Keratinocyte (primary cell): Measurements from ENCODE around the gene EVX2.

Experiments used
- EZH2 ChIP-seq: IDR thresholded peaks from one replicate; pipeline ENCODE4 v1.6.1; 2012; ENCODE audit warnings: inconsistent platforms, mild to moderate bottlenecking, low read length, moderate library complexity
- TF ChIP-seq, protein P1 (sequence below), 3 experiments: IDR thresholded peaks in 1 of 3; conservative IDR thresholded peaks in 1 of 3; optimal IDR thresholded peaks in 1 of 3; 2 replicates in 2 of 3; 3 replicates in 1 of 3; pipeline versions ENCODE3 to v1.5.1; 2011; ENCODE audit warnings: low read length in 3 of 3, mild to moderate bottlenecking in 3 of 3, moderate library complexity in 2 of 3, control low read depth in 1 of 3, inconsistent platforms in 1 of 3; ENCODE audit not compliant: insufficient read depth in 2 of 3; ENCODE audit errors: extremely low read depth in 1 of 3

DNA sequence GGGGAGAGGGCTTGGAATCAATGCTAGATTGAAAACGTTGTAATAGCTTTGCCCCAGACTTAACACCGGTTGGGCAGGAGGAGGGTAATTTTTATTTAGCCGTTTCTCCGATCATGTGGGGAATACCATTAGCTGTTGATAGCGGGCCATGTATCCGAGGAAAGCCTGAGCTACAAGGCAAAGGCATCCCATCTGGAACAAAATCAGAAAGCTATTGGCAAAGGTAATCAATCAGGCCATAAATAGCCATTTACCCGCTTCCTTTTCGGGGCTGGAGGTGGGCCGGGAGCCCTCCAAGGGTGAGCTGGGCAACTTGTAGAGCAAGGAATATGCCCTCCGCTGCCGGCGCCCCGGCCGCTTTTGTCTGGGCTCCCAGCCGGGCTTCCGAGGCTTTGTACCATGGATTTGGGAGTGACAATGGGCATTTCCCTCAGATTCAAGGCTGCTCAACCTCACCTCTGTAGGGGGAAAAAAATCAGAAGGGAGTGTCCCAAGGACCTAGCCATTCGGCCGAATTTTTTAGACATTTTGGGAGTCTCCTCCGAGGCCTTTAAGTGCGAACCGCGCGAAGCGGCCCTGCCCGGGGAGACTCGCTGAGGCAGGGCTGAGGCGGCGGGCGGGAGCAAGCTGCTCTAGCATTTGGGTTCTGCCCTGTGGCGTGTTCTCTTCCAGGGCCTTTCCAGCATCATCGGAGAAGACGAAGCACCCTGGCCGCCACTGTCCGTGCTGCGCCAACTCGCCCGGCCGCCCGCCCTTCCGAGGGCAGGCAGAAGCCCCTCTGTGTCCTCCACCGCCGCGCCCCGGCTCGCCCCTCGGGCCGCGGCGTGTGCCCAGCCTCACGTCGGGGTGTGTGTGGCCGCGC lies 37.7 kb upstream of the EVX2 start:
- TF ChIP-seq, protein P1, sequence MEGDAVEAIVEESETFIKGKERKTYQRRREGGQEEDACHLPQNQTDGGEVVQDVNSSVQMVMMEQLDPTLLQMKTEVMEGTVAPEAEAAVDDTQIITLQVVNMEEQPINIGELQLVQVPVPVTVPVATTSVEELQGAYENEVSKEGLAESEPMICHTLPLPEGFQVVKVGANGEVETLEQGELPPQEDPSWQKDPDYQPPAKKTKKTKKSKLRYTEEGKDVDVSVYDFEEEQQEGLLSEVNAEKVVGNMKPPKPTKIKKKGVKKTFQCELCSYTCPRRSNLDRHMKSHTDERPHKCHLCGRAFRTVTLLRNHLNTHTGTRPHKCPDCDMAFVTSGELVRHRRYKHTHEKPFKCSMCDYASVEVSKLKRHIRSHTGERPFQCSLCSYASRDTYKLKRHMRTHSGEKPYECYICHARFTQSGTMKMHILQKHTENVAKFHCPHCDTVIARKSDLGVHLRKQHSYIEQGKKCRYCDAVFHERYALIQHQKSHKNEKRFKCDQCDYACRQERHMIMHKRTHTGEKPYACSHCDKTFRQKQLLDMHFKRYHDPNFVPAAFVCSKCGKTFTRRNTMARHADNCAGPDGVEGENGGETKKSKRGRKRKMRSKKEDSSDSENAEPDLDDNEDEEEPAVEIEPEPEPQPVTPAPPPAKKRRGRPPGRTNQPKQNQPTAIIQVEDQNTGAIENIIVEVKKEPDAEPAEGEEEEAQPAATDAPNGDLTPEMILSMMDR (optimal IDR thresholded peaks at IDR 0.05 in 1 of 3, IDR thresholded peaks at IDR 0.05 in 1 of 3, conservative IDR thresholded peaks at IDR 0.05 in 1 of 3; ENCODE audit: extremely low read depth in 1 of 3, insufficient read depth in 2 of 3, low read length in 3 of 3), result no peak
- TF ChIP-seq EZH2, result peak; percentile 80
